Activated CD8-positive, alpha-beta memory T cell treated with anti-CD3 and anti-CD28 coated beads, Interleukin-2, amount 50 U/mL, for 1 hour (primary cell): Measurements from ENCODE around the gene CACNA1A.
"Not testable (repeated sequence)": the region's sequence is repeated elsewhere in the genome, so short reads cannot be mapped to it uniquely, and the experiment has no call there.

ENCODE experiments used
- DNase-seq: peaks from one replicate; pipeline ENCODE4 v3.0.0-alpha.2; 2020; ENCODE audit errors: extremely low read depth

The CACNA1A gene

DNA sequence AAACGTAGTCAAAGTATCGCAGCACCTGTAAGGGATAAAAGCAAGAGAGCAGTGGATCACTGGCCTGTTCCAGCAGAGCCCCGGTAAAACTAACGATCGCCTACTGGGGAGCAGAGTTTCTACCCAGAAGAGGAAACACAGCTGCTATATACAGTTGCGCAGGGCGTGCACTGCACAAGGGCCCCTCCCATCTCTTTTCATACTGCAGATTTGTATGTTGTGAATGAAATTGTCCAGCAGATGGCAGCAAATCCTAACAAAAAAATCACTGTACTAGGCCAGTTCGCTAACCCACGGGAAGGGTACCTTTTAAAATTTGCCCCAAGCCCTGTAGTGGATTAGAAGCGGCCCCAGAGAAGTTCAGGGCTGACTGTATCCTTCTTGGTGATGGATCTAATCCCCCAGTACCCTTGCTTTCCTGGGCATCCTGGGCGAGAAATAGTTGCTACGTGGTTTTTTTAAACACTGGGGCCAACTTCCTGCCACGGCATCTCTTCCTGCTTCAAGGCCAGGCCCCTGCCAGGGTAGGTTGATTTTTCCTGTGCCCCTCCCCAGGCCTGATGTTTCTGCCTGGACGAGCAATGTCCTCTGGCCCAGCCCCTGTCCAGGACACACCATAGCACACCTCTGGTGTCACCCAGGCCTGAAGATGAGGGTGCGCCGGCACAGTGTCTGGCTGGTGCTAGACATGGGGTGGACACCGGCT, 229.0 kb downstream of the CACNA1A start:
- DNase-seq = peak; percentile 31

DNA sequence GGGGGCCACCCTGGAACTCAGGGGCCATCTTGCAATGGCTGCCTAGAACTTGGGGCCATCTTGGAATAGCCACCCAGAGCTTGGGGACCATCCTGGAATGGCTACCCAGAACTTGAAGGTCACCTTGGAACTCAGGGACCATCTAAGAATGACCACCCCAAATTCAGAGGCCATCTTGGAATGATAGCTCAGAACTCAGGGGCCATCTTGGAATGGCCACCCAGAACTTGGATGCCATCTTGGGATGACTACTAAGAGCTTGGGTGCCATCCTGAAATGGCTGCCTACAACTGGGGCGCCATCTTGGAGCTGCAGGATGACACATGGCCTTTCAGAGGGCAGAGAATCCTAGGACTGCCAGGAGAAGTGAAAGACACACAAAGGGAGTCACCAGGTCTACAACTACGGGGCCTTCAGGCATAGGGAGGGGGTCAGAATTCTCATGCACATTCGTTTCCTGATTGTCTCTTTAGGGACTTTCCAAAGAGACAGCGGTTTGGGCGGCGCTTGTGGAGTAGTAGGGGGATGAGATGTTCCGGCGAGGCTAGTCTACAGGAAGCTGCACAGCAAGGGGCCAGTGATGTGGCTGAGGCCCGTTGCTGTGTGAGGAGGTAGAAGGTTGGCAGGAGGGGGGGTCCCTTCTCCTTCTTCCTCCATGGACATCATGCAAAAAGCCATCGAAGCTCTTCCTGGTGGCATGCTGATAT, 231.1 kb downstream of the CACNA1A start:
- no peak for DNase-seq

DNA sequence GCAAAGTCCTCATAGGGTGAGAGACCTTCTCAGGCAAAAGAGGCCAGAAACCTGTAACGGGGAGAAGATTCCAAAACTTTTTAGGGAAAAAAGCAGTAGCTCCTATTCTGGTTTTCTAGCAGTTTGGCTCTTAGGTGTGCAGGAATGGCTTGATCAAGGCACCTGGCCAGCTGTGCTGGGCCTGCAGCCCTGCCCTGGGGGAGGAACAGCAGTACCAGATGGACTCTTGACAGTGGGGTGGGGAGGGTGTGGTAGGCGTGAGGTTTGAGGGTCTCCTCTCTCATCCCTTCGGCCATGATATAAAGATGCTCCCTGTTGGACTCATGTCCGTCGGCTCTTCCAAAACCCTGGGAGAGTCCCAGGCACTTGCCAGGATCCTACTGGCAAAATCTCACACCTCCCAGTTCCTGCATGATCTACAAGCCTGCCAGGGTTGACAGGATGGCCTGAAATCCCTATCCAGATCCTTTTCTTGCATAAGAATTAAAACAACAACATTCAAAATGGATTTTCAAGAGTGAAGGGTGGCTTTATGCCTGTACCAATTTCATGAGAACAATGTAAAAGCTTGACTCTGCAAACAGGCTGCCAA, 235.7 kb downstream of the CACNA1A start:
- no peak for DNase-seq

DNA sequence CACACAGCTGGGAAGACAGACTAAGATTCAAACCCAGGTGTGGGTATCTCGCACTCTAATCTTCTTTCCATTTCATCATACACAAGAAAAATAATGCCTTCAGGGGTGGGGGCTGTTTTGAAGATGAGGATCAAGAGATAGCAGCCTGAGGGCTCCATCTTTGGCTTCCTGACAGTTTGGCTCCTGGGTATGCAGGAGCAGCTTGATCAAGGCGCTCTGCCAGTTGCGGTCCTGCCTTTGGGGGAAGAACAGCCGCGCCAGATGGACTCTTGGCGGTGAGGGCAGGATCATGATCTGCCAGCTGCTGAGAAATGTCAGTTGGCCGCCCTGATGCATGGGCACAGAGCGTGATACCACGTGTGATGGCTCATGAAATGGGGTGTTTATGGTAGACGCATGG, 236.9 kb downstream of the CACNA1A start:
- DNase-seq = no peak

DNA sequence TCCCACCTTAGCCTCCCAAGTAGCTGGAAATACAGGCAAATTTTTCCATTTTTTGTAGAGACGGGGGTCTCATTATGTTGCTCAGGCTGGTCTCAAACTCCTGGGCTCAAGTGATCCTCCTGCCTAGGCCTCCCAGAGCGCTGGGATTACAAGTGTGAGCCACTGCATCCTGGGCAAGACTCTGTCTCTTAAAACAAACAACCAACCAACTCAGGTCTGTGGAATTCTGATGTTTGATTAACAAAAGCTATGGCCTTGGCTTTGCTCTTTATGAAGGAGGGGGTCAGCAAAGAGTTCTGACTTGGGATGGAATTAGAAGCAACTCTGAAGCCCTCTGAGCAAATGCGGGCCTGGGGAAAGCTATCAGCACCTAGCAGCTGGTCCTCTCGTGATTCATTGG, 238.4 kb downstream of the CACNA1A start:
- DNase-seq = no peak

DNA sequence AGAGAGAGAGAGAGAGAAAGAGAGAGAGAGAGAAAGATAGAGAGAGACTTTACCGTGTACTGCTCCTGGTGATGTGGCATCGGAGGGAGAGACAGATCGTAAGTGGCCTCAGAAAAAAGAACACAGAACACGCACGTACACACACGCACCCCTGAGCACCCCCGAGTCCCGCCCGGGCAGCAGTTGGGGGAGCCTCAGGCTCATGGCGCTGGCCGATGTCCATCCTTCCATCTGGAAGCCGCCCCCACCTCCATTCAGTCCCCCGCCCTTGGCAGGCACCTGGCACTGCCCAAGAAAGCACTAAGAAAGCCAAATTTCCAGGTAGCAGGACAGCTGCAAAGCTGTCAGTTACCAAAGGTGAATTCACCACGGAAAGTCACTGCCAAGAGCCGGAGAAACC, 239.1 kb downstream of the CACNA1A start:
- no peak for DNase-seq

DNA sequence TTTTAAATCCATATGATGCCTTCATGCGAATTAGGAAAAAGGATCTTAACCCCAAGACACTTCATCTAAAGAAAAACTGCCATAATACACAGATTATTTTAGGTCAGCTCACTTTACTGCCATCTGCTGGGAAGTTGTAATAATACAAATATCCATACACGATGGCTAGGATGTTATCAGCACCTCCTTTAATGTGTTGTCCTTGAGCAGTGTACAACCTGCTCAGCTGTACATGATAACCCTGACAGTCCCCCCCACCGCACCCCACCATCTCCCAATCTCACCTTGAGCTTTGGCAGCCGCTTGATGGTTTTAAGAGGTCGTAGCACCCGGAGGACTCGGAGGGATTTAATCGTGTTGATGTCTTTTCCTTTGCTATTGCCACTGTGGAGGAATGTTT, 243.8 kb downstream of the CACNA1A start:
- no peak for DNase-seq

DNA sequence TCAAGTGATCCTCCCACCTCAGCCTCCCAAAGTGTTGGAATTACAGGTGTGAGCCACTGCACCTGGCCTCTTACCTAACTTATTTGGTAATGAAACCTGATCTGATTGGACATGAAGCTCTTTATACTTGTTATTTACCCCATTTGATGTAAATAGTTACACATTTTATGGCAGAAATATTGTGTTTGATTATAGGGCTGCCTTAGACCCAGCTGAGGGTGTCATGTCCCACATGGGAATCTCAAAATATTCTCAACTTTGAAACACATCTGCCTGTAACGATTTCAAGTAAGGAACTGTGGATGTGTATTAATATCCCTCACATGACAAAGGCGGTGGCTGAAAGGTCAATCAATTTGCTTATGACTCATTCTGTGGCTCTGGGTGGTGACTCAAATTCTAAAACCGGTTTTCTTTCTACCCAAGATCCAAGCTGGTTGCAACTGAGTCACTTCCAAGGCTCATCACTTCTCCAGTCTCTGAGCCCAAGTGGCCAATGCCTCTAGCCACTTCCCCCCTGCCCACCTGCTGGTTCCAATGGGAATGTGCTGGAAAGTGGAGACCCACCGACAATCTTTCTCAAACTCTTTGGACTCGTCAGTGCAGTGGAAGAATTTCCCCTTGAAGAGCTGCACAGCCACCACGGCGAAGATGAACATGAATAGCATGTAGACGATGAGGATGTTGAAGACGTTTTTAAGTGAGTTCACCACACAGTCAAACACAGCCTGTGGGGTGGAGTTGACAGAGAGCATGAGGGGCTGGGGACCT, 245.2 kb downstream of the CACNA1A start:
- no peak for DNase-seq

DNA sequence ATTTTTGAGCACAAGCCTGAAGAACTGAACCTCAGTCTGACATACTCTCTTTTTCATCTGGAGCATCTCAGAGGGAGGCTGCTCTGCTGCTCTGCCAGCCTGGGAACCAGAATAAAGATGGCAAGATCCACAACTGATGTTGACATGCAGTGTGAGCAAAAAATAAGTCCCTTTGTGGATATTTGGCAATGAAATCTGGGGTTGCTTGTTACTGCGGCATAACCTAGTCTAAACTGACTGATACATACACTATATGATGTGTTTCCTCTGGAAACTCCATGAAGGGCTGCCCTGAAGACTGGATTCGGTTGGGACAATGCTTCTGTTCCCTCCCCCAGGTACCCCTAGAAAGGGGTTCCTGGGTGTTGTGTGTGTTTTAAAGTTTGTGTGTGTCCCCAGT, 249.4 kb downstream of the CACNA1A start:
- DNase-seq = no peak

DNA sequence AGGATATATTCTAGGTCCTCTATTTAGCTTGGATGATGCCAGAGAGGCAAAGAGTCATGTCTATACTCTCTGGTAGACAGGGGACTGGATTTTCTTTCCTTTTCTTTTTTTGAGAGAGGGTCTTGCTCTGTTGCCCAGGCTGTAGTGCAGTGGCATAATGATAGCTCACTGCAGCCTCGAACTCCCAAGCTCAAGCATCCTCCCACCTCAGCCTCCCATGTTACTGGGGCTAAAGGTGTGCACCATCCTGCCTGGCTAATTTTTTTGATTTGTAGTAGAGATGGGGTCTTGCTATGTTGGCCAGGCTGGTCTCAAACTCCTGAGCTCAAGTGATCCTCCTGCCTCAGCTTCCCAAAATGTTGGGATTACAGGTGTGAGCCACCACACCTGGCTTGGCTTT, 249.9 kb downstream of the CACNA1A start:
- DNase-seq = not testable (repeated sequence)

DNA sequence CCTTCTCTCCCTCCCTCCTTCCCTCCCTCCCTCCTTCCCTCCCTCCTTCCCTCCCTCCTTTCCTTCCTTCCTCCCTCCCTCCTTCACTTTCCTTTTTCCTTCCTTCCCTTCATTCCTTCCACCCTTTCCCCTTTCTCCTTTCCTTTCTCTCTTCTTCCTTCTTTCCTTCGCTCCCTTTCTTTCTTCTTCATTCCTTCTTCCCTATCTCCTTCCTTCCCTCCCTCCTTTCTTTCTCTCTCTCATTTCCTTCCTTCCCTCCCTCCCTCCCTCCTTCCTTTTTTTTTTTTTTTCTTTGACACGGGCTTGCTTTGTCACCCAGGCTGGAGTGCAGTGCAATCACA, 250.6 kb downstream of the CACNA1A start:
- no peak for DNase-seq

DNA sequence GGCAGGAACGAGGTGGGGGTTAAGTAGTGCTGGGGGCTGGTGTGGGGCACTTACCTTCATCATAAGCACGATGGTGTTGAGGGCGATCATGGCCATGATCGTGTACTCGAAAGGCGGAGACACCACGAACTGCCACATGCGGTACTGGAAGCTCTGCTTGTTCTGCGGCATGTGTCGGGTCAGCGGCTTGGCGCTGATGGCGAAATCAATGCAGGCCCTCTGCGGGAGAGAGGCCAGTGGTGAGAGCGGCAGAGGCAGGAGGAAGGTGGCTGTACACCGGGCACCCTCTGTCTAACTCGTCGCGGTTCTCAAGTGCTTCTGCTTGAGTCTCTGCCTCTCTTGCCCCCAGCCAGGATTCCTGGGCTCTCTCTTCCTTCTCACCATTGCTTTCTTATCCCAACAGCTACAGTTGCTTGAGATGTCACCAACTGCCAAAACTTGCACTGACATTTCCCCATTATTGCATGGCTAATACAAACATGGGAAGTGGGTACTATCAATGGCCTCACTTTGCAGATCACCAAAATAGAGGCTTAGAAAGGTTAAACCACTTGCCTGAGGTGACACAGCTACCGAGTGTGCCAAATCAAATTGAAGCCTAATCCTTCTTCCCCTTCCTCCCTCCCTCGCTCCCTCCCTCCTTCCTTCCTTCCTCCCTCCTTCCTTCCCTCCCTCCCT, 251.1 kb downstream of the CACNA1A start:
- DNase-seq = no peak

DNA sequence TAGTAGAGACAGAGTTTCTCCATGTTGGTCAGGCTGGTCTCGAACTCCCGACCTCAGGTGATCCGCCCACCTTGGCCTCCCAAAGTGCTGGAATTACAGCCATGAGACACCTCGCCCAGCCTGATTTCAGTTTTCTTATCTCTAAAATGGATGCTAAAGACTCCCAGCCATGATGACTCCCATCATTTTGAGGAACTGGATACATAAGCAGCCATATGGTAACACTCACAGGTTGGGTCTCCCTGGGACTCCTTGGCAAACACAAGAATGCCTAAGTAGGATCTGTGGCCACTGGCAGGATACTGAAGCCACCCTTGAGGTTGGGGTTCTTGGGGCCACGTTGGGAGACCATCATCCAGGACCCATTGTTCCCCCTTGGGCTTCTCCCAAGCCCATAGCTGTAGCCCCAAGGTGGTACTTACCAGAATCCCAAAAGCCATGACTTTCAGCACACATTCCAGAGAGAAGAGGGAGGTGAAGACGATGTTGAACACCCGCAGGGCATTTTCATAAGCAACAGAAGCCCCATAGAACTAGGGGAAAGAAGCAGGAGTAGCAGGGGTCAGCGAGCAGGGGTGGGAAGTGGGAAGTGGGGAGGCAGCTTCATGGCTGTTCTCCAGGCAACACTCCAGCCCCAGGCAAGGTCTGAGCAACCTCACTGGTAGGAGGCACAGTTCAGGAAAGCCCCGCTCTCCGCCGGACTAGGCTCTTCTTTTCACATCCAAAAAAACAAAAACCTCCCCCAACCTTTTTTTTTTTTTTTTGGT, 253.5 kb downstream of the CACNA1A start:
- DNase-seq = no peak

DNA sequence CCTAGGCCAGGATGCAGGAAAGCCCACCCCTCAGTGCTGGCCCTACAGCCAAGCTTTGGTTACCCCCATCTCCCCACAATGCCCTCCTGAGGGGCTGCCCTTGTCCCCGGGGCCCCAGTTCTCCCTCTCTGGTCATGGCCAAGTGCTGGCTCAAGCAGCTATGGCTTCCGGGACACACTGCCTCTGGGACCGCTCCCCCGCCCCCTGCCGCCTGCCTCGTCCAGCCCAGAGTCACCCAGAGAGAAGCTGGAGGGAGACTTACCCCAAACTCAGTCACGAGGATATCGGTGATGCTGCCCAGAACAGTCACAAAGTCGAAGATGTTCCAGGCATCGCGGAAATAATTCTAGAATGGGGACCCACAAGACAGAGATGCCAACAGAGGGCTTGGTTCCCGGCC, 261.4 kb downstream of the CACNA1A start:
- no peak for DNase-seq

DNA sequence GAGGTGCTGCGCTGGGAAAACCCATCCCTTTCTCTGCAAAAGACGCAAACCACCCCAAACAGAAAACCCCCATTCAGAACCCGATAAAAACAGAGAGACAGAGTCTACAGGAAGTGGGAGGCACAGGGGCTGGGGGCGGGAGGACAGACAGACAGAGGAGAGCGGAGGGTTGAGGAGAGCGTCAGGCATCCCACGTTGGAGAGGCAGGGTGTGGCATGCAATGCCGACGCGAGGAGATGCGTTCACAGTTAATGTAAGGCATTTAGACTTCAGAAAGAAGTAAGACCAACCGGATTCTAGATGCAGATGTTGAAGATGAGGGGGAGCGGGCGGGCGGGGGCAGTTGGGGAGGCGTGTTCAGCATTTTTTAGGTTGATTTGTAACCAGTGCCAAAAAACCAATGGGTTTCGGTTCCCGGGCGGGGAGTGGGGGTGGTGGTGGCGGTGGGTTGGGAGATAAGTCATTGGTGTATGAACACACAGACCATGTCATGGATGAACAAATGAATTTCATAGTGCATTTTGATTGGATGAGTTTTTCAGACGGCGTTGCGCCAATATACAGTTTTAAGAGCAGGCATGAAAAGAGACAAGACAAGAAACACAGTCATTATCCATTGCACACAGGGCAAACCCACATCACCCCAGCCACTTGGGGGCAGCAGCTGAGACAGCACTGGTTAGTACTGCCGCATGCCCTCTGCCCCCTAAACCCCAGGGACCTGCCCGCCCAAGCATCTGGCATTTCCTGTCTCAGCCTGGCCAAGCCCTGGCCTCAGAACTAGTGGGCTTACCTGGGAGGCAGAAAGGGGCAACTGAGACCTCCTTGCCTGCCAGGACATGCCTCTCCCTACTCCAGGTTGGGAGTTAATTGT, 264.8 kb downstream of the CACNA1A start:
- DNase-seq = no peak

DNA sequence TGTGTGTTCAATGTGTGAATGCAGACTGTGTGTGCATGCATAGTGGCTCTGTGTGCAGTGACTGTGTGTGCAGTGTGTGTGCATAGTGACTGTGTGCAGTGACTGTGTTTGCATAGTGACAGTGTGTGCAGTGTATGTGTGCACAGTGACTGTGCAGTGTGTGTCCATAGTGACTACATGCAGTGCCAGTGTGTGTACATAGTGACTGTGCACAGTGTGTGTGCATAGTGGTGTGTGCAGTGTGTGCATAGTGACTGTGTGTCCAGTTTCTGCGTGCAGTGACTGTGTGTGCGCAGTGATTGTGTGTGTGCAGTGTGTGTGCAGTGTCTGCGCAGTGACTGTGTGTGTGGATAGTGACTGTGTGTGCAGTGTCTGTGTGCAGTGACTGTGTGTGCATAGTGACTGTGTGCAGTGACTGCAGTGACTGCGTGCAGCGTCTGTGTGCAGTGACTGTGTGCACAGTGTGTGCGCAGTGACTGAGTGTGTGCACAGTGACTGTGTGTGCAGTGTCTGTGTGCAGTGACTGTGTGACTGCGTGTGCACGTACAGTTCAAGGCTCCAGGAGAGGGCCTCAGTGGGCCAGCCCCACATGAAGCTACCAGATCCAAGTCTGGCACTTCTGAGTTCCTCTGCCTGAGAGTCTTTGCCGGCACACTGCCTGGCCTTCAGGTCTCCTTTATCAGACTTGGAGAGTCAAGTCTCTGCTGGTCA, 265.8 kb downstream of the CACNA1A start:
- DNase-seq = no peak

DNA sequence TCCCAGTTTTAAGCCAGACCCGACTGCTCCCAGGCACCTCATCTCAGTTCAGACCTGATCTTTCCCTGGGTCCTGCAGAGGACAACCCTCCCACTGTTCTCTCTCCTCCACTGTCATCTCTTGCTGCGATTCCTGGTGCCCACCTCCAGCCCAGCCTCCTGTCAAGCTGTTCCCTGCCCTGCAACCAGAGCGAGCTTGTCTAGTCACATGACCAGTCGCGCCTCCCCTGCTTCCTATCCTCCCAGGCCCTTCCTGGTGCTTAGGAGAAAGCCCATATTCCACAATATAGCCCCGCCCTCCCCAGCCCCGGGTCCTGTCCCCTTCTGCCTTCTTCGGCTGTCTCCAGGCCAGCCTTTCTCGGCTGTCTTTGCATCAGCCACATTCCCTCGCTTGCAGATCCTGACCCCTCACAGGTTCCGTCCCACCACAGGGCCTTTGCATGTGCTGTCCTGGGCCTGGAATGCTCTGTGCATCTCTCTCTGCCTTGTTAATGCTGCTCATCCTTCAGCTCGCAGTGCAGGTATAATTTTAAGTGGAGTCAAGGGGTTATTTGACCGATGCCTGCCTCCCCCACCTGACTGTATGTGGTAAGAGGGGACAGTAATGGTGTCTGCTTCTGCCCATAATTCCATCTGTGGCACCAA, 267.3 kb downstream of the CACNA1A start:
- DNase-seq = no peak

DNA sequence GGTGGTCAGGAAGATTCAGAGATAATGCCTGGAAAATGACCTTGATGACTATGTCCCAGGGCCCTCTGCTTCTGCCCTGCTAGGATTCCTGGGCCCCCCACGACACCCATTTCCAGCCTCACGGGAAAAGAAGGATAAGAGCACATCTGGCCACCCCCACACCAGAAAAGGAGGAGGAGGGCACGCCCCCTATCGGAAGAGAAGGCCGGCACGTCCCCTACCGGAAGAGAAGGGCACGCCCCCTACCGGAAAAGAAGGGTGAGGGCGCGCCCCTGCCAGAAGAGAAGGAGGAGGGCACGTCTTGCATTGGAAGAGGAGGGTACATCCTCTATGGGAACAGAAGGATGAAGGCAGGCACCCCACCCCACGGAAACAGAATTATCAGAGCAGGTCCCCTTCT, 271.8 kb downstream of the CACNA1A start:
- peak; percentile 11 for DNase-seq

DNA sequence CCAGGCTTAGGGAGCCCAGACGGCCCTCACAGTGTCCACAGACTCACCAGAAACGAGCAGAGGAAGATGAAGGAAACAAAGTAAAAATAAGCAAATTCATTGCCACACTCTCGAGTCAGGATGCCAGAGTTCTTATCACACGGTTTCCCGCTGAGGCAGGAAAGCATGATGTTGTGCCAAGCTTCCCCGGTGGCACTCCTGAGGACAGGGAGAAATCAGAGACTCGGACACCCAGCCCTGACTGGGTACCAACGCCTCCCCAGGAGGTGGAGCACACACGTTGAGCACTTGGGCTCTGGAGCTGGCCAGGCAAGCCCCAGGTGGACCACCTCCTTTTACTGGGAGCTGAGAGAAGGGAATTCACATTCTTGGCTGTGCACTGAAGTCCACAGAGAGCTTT, 274.6 kb downstream of the CACNA1A start:
- DNase-seq = no peak
